OCI-LY7 (cell line): ENCODE data around the gene BECN2. TPM values are rescaled to one million over a fixed set of nuclear protein-coding genes. Genes with fewer than 3 reads are reported as not detected.

ENCODE experiments used
- BruUV-seq: library from RNA; stranded (reverse); fragments of 400-500 nt; replicated peaks from 2 replicates; lab custom pipeline; 2021; lab: Mats Ljungman, UMichigan
- CTCF ChIA-PET: fragments of 300-600 bp; sonication (Branson Sonifier 250); formaldehyde crosslinking; loops from one replicate; lab custom pipeline; 2022; ENCODE audit warnings: antibody characterized with exemption; ENCODE audit not compliant: unreplicated experiment; lab: Charles Lee
- POLR2A ChIA-PET: fragments of 300-600 bp; sonication (Branson Sonifier 250); formaldehyde crosslinking; loops from one replicate; lab custom pipeline; 2022; ENCODE audit warnings: antibody characterized with exemption; lab: Charles Lee
- DNase-seq: peaks from one replicate; pipeline ENCODE4 v3.0.0-alpha.2; 2015; ENCODE audit warnings: low spot score
- H2AFZ ChIP-seq: fragments of 200-600 bp; sonication (generic), shearing (Covaris generic); 2 replicates; pipeline ENCODE4 v1.6.1; 2014; ENCODE audit warnings: mild to moderate bottlenecking, antibody characterized with exemption, low read length, moderate library complexity
- H3K27ac ChIP-seq: fragments of 200-600 bp; sonication (generic); 2 replicates; pipeline ENCODE4 v1.5.1; 2014; ENCODE audit warnings: mixed run types, low read depth, mild to moderate bottlenecking, moderate library complexity, low read length, inconsistent platforms; ENCODE audit not compliant: poor library complexity, severe bottlenecking
- H3K36me3 ChIP-seq: fragments of 200-600 bp; sonication (generic); 2 replicates; pipeline ENCODE4 v1.6.1; 2014; ENCODE audit warnings: mild to moderate bottlenecking, antibody characterized with exemption, low read length, moderate library complexity, mixed read lengths; ENCODE audit not compliant: insufficient read depth
- H3K4me1 ChIP-seq: fragments of 200-600 bp; sonication (generic); 2 replicates; pipeline ENCODE4 v1.5.1; 2014; ENCODE audit warnings: mild to moderate bottlenecking, low read length; ENCODE audit not compliant: insufficient read depth, poor library complexity, severe bottlenecking
- H3K4me2 ChIP-seq: fragments of 200-600 bp; sonication (generic); 2 replicates; pipeline ENCODE4 v1.6.1; 2014; ENCODE audit warnings: mild to moderate bottlenecking, low read length
- H3K4me3 ChIP-seq: fragments of 200-600 bp; sonication (generic); 2 replicates; pipeline ENCODE4 v1.5.1; 2014; ENCODE audit warnings: mild to moderate bottlenecking, low read depth, low read length; ENCODE audit not compliant: poor library complexity, severe bottlenecking
- H3K79me2 ChIP-seq: fragments of 200-600 bp; sonication (generic); 2 replicates; pipeline ENCODE4 v1.6.1; 2016; ENCODE audit warnings: low read depth, mild to moderate bottlenecking, low read length, moderate library complexity, mixed read lengths; ENCODE audit not compliant: insufficient read depth
- H3K9me2 ChIP-seq: fragments of 200-600 bp; sonication (generic); 2 replicates; pipeline ENCODE4 v1.6.1; 2016; ENCODE audit warnings: mild to moderate bottlenecking, low read length, mixed read lengths; ENCODE audit not compliant: insufficient read depth
- H3K9me3 ChIP-seq: fragments of 200-600 bp; sonication (generic); 2 replicates; pipeline ENCODE4 v1.6.1; 2014; ENCODE audit warnings: mild to moderate bottlenecking, mixed run types, low read length, mixed read lengths
- H4K20me1 ChIP-seq: fragments of 200-600 bp; sonication (generic); 2 replicates; pipeline ENCODE4 v1.6.1; 2014; ENCODE audit warnings: mild to moderate bottlenecking, antibody characterized with exemption, low read length, moderate library complexity, mixed read lengths; ENCODE audit not compliant: insufficient read depth
- CTCF ChIP-seq: fragments of 200-600 bp; sonication (generic); conservative IDR thresholded peaks from 2 replicates; pipeline ENCODE4 v1.5.1; 2014; ENCODE audit warnings: mild to moderate bottlenecking, antibody characterized with exemption, low read length, moderate library complexity, mixed read lengths
- EZH2phosphoT487 ChIP-seq: fragments of 200-600 bp; sonication (generic); IDR thresholded peaks from 2 replicates; pipeline ENCODE4 v1.6.1; 2018; ENCODE audit warnings: low read depth, borderline replicate concordance, mild to moderate bottlenecking, mixed run types, antibody characterized with exemption, low read length, moderate library complexity, mixed read lengths
- intact Hi-C: fragments of 100-400 bp; cut with micrococcal nuclease; formaldehyde crosslinking; loops from one replicate; pipeline ENCODE4 v1.10.0; 2022; ENCODE audit not compliant: unreplicated experiment
- total RNA-seq, 2 experiments: library from RNA; depleted of rRNA in 1 of 2; stranded (reverse); fragments of >200 nt in 1 of 2; shearing (Covaris generic) in 1 of 2; gene quantifications; 2 replicates each; pipeline ENCODE4 v1.2.3, GENCODE V29; 2014 to 2022

Gene BECN2
- total RNA-seq, 2 experiments from 2014 or later: not detected

GRCh38 chr1:241934866-241935265 lies 22.7 kb upstream of the BECN2 start:
- Histone ChIP-seq H3K9me2 (no peaks in the 10 kb centered on the region), H2AFZ (no peak overlapping the region), H3K79me2 (no peaks in the 10 kb centered on the region), H3K9me3 (no peaks in the 10 kb centered on the region), H3K4me2 (no peak overlapping the region), H3K4me3 (no peak overlapping the region), H3K27ac (no peak overlapping the region), H4K20me1 (no peaks in the 10 kb centered on the region), H3K36me3 (no peaks in the 10 kb centered on the region), H3K4me1 (no peaks in the 10 kb centered on the region)
- intact Hi-C loops: no loop called here
- CTCF ChIA-PET: no interaction called here
- POLR2A ChIA-PET: no interaction called here
- no peak for TF ChIP-seq CTCF
- no peak for TF ChIP-seq EZH2phosphoT487
- no TSS peak for BruUV-seq
- DNase-seq: no peak

- intact Hi-C loops: no loop called here
- DNase-seq: no peak
- no peaks in the 10 kb centered on the region for H4K20me1 ChIP-seq
- no peak overlapping the region for H3K4me2 ChIP-seq
- H3K4me1 ChIP-seq: no peaks in the 10 kb centered on the region
- no peaks in the 10 kb centered on the region for H3K9me3 ChIP-seq
- POLR2A ChIA-PET: no interaction called here
- no peaks in the 10 kb centered on the region for H3K36me3 ChIP-seq
- H3K4me3 ChIP-seq: no peak overlapping the region
- no peak overlapping the region for H3K27ac ChIP-seq
- no peaks in the 10 kb centered on the region for H3K79me2 ChIP-seq
- H2AFZ ChIP-seq: no peak overlapping the region
- no peaks in the 10 kb centered on the region for H3K9me2 ChIP-seq
- no TSS peak for BruUV-seq
- TF ChIP-seq EZH2phosphoT487 (no peak), CTCF (no peak)
- CTCF ChIA-PET: no interaction called here
Measured at GRCh38 chr1:241939798-241940197, 17.8 kb upstream of the BECN2 start.

- Histone ChIP-seq H3K36me3 (no peaks in the 10 kb centered on the region), H3K27ac (no peak overlapping the region), H3K9me2 (no peaks in the 10 kb centered on the region), H3K4me3 (no peak overlapping the region), H3K4me1 (no peaks in the 10 kb centered on the region), H3K79me2 (no peaks in the 10 kb centered on the region), H2AFZ (no peak overlapping the region), H3K9me3 (no peaks in the 10 kb centered on the region), H4K20me1 (no peaks in the 10 kb centered on the region), H3K4me2 (no peak overlapping the region)
- no TSS peak for BruUV-seq
- no peak for DNase-seq
- ChIA-PET CTCF (interaction anchor here (0.6 kb wide), 1 partner anchor 27 kb away, joined by 3 read pairs; no protein-coding TSS in a partner anchor), POLR2A (interaction anchor here (0.5 kb wide), 1 partner anchor 514 kb away, joined by 4 read pairs; no protein-coding TSS in a partner anchor)
- intact Hi-C loops: no loop called here
- no peak for TF ChIP-seq CTCF
- no peak for TF ChIP-seq EZH2phosphoT487
Measured at GRCh38 chr1:241942738-241943137, 14.8 kb upstream of the BECN2 start.
